Measurements from ENCODE around the gene TBCE. TPM values are rescaled to one million over a fixed set of nuclear protein-coding genes. Genes with fewer than 3 reads are reported as not detected.
"Not testable (repeated sequence)": the region's sequence is repeated elsewhere in the genome, so short reads cannot be mapped to it uniquely, and the experiment has no call there.

Gene TBCE
- total RNA-seq, 3 donors from 2014 or later: 20.4 to 24.7 (median 23.9) TPM

DNA sequence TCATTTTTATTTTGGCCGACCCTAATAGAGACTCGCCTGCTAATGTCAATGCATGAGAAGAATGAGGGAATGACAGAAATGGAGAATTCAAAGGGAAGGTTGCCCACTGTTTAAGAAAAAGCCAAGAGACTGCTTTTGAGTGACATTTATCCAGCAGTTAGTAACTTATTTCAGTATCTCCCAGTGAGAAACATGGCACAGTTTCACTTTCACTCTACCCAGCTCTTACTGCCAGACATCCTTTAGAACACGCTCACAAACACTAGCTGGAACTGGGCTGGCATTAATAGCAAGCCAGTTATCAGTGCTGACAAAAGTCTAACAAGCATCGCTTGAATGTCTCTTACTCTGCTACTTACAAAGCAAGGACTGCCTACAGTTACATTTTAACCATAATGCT is 30.3 kb upstream of the TBCE start:
- ATAC-seq (peak; percentile 85 to 87), DNase-seq (no peak)
- peak overlapping the region; percentile 48 for H3K4me3 Mint-ChIP-seq
- peaks cover 13% of the 10 kb centered on the region for H3K36me3 Mint-ChIP-seq (ENCODE audit: insufficient read depth)
- no peaks in the 10 kb centered on the region for H3K9me3 Mint-ChIP-seq
- H3K4me1 Mint-ChIP-seq (ENCODE audit: low read depth): peaks cover 22% of the 10 kb centered on the region
- H3K27me3 Mint-ChIP-seq (ENCODE audit: low read depth): no peaks in the 10 kb centered on the region

DNA sequence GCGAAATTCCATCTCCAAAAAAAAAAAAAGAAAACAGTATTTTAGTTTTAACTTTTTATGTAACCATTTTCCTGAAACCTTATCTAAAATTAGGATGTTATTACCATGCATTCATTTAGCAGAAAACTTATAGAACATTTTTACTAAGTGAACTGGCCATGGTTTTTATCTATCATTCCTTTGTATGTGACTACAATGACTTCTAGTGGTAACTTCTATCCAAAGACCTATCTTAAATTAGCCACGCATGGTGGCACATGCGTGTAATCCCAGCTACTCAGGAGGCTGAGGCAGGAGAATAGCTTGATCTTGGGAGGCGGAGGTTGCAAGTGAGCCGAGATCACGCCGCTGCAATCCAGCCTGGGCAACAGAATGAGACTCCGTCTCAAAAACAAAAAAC is 27.5 kb upstream of the TBCE start:
- Mint-ChIP-seq H3K4me1 (ENCODE audit: low read depth) (peaks cover 26% of the 10 kb centered on the region), H3K4me3 (no peak overlapping the region), H3K36me3 (ENCODE audit: insufficient read depth) (peaks cover 17% of the 10 kb centered on the region), H3K27me3 (ENCODE audit: low read depth) (no peaks in the 10 kb centered on the region), H3K9me3 (no peaks in the 10 kb centered on the region)
- ATAC-seq (no peak), DNase-seq (no peak)

DNA sequence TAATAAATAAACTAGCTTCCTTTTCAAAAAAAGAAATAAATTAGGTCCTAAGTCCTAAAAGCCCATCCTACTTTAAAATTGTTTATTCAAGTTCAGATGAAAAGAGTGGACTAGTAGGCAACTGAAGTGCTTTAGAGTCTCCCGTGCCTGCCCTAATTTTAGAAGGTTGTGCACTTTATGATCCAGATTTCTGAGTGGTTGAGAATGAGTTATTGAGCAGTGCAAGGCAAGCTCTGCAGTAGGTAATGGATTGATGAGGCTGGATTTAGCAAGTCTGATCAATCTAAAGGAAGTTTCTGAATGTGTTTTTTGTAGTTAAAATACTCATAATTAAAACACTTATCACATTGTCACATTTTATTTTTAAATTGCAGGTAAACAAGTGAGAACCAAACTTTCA is 25.9 kb upstream of the TBCE start:
- H3K4me1 Mint-ChIP-seq (ENCODE audit: low read depth): peaks cover 21% of the 10 kb centered on the region
- no peak overlapping the region for H3K4me3 Mint-ChIP-seq
- no peaks in the 10 kb centered on the region for H3K9me3 Mint-ChIP-seq
- no peaks in the 10 kb centered on the region for H3K27me3 Mint-ChIP-seq (ENCODE audit: low read depth)
- no peak for ATAC-seq
- no peak for DNase-seq
- peaks cover 23% of the 10 kb centered on the region for H3K36me3 Mint-ChIP-seq (ENCODE audit: insufficient read depth)

DNA sequence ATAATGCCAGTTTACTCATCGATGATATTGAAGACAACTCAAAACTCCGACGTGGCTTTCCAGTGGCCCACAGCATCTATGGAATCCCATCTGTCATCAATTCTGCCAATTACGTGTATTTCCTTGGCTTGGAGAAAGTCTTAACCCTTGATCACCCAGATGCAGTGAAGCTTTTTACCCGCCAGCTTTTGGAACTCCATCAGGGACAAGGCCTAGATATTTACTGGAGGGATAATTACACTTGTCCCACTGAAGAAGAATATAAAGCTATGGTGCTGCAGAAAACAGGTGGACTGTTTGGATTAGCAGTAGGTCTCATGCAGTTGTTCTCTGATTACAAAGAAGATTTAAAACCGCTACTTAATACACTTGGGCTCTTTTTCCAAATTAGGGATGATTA is 25.2 kb upstream of the TBCE start:
- H3K9me3 Mint-ChIP-seq: no peaks in the 10 kb centered on the region
- ATAC-seq: no peak

DNA sequence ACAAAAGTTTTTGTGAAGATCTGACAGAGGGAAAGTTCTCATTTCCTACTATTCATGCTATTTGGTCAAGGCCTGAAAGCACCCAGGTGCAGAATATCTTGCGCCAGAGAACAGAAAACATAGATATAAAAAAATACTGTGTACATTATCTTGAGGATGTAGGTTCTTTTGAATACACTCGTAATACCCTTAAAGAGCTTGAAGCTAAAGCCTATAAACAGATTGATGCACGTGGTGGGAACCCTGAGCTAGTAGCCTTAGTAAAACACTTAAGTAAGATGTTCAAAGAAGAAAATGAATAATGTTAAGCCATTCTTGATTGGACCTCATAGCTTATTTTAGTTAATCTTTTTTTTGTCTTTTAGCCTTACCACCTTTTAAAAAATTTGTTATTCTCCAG is 24.8 kb upstream of the TBCE start:
- Mint-ChIP-seq H3K4me1 (ENCODE audit: low read depth) (peaks cover 13% of the 10 kb centered on the region), H3K36me3 (ENCODE audit: insufficient read depth) (peaks cover 22% of the 10 kb centered on the region), H3K27me3 (ENCODE audit: low read depth) (no peaks in the 10 kb centered on the region), H3K9me3 (no peaks in the 10 kb centered on the region), H3K4me3 (no peak overlapping the region)
- DNase-seq (no peak), ATAC-seq (no peak)

More for the DNA sequence above, 25.2 kb upstream of the TBCE start:
- Mint-ChIP-seq H3K36me3 (ENCODE audit: insufficient read depth) (peaks cover 22% of the 10 kb centered on the region), H3K4me3 (no peak overlapping the region), H3K27me3 (ENCODE audit: low read depth) (no peaks in the 10 kb centered on the region), H3K4me1 (ENCODE audit: low read depth) (peaks cover 16% of the 10 kb centered on the region)
- DNase-seq: no peak

DNA sequence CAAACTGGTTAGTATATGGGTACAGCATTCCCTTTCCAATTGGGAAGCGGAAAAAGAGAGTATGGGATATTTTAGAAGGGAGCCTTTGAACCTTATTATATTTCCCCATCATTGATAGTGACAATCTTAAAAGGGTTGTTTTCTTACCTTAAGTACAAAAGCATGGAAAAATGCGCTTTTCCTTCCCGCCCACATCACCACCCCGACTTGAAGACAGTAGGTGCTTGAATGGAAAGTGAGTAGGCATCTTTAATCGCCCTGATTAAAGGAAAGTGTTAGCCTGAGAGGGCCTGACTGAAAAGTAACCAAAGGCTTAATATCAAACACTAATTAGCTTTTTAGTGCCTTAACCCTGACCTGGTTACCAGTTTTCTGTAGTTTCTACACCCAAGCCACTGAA is 23.5 kb upstream of the TBCE start:
- Mint-ChIP-seq H3K4me1 (ENCODE audit: low read depth) (peaks cover 10% of the 10 kb centered on the region), H3K9me3 (no peaks in the 10 kb centered on the region), H3K4me3 (no peak overlapping the region), H3K36me3 (ENCODE audit: insufficient read depth) (peaks cover 22% of the 10 kb centered on the region), H3K27me3 (ENCODE audit: low read depth) (no peaks in the 10 kb centered on the region)
- no peak for ATAC-seq
- DNase-seq: peak; percentile 12

DNA sequence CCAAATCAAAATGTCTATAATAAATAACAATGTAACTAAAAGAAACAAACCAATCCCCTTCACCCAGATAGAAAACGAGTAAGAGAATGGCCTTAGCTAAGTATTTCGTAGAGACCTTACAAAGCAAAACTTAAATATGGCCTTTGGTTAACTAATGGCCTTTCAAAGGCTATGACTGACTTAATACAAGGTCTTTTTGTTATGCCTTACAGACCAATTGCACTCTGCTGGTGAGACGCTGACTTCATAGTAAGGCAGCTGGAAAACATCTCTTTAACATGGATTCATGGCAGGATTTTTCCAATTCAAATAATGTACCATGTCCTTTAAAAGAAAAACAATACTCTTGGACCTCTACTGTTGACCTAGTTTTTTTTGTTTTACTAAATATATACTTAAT is 15.8 kb upstream of the TBCE start:
- no peak for DNase-seq
- Mint-ChIP-seq H3K4me3 (no peak overlapping the region), H3K9me3 (no peaks in the 10 kb centered on the region), H3K4me1 (ENCODE audit: low read depth) (no peaks in the 10 kb centered on the region), H3K27me3 (ENCODE audit: low read depth) (no peaks in the 10 kb centered on the region), H3K36me3 (ENCODE audit: insufficient read depth) (peaks cover 2% of the 10 kb centered on the region)
- ATAC-seq: no peak

DNA sequence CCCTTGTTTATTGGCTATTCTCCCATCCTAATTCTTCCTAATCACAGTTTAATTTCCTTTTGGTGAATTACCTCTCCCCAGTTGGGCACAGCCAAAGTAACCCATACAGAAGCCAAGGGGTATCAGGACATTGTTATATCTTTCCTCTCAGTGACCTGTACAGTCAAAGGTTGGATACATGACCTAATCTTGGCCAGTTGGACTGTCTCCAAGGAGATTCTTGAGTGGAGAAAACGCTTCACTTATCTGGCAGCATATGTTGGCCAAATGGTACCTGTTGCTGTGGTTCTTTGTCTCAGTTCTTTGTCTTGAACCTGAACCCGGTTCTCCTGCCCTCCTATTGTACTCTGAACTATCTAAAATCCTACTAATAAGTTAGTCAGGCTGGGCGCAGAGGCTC is 15.3 kb upstream of the TBCE start:
- no peak for ATAC-seq
- H3K4me1 Mint-ChIP-seq (ENCODE audit: low read depth): no peaks in the 10 kb centered on the region
- no peaks in the 10 kb centered on the region for H3K36me3 Mint-ChIP-seq (ENCODE audit: insufficient read depth)
- no peaks in the 10 kb centered on the region for H3K9me3 Mint-ChIP-seq
- no peak overlapping the region for H3K4me3 Mint-ChIP-seq
- no peaks in the 10 kb centered on the region for H3K27me3 Mint-ChIP-seq (ENCODE audit: low read depth)
- no peak for DNase-seq

DNA sequence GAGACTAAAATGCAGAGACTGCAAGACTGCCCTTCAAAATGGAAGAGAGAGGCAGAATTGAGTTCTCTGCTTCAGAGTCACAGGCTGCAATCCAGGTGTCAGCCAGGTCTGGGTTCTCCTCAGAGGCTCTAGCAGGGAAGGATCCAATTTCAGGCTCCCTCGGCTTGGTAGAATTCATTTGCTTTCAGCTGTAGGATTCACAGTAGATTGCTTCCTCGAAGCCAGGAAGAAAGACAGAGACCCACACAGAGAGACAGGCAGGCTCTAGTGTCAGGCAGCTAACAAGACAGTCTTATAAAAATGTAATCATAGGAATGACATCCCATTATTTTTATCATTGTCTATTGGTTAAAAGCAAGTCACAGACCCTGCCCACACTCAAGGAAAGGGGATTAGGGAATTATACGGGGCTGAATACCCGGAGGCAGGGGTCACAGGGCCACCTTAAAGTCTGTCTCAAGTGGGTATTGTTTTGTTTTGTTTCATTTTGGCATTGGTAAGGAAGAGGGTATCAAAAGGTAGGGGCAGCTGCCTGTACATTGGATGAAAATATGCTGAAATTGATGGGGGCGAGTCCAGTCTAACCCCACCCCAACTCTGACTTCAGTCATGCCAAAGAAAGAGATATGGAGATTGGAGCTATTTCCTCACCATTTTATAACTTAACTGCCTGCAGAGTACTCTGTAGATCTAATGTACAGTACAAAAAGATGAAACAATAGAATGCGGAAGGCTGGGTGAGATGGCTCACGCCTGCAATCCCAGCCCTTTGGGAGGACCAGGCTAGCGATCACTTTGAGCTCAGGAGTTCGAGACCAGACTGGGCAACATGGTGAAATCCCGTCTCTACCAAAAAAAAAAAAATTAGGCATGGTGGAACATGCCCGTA is 9.5 kb upstream of the TBCE start:
- no peak for DNase-seq
- Mint-ChIP-seq H3K27me3 (ENCODE audit: low read depth) (no peaks in the 10 kb centered on the region), H3K36me3 (ENCODE audit: insufficient read depth) (no peaks in the 10 kb centered on the region), H3K4me1 (ENCODE audit: low read depth) (no peaks in the 10 kb centered on the region), H3K9me3 (no peaks in the 10 kb centered on the region), H3K4me3 (no peak overlapping the region)
- ATAC-seq: no peak

DNA sequence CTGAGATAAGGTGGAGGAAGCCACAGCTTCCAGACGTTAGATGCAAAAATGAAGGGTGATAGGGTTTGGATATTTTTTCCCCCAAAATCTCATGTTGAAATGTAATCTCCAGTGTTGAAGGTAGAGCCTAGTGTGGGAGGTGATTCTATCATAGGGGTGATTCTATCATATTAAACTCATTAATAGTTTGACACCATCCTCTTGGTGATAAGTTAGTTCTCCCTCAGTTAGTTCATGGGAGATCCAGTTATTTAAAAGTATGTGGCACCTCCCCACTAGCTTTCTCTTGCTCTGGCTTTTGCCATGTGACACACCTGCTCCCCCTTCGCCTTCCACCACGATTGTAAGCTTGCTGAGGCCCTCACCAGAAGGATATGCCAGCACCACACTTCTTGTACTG is 8.3 kb upstream of the TBCE start:
- DNase-seq: no peak
- Mint-ChIP-seq H3K27me3 (ENCODE audit: low read depth) (no peaks in the 10 kb centered on the region), H3K36me3 (ENCODE audit: insufficient read depth) (no peaks in the 10 kb centered on the region), H3K4me1 (ENCODE audit: low read depth) (no peaks in the 10 kb centered on the region), H3K9me3 (no peaks in the 10 kb centered on the region), H3K4me3 (no peak overlapping the region)
- no peak for ATAC-seq

DNA sequence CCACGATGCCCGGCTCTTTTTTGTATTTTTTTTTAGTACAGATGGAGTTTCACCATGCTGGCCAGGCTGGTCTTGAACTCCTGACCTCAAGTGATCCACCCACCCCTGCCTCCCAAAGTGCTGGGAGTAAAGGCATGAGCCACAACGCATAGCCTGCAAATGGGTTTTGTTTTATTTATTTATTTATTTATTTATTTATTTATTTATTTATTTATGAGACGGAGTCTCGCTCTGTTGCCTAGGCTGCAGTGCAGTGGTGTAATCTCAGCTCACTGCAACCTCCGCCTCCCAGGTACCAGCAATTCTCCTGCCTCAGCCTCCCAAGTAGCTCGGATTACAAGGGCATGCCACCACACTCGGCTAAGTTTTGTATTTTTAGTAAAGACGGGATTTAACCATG is 3.0 kb upstream of the TBCE start:
- H3K27me3 Mint-ChIP-seq (ENCODE audit: low read depth); H3K36me3 Mint-ChIP-seq (ENCODE audit: insufficient read depth); ATAC-seq; H3K4me3 Mint-ChIP-seq; H3K9me3 Mint-ChIP-seq; DNase-seq: not testable (repeated sequence)
- H3K4me1 Mint-ChIP-seq (ENCODE audit: low read depth): peaks cover 29% of the 10 kb centered on the region

DNA sequence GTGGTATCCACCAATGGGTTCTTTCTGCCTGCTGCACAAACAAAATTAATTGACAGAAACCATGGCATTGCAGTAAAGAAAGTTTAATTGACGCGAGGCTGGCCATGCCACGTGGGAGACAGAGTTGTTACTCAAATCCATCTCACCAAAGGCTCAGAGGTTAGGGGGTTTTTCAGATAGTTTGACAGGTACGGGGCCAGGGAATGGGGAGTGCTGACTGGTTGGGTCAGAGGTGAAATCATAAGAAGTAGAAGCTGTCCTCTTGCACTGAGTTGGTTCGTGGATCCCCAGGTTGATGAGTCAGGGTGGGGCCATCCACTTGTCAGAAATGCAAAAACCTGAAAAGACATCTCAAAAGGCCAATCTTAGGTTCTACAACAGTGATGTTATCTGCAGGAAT is 941 bp upstream of the TBCE start:
- H3K36me3 Mint-ChIP-seq (ENCODE audit: insufficient read depth): peaks cover 2% of the 10 kb centered on the region
- peak overlapping the region; percentile 98 for H3K4me3 Mint-ChIP-seq
- peak; percentile 49 to 55 for ATAC-seq
- no peak for DNase-seq
- no peaks in the 10 kb centered on the region for H3K9me3 Mint-ChIP-seq
- H3K4me1 Mint-ChIP-seq (ENCODE audit: low read depth): peaks cover 32% of the 10 kb centered on the region
- no peaks in the 10 kb centered on the region for H3K27me3 Mint-ChIP-seq (ENCODE audit: low read depth)

DNA sequence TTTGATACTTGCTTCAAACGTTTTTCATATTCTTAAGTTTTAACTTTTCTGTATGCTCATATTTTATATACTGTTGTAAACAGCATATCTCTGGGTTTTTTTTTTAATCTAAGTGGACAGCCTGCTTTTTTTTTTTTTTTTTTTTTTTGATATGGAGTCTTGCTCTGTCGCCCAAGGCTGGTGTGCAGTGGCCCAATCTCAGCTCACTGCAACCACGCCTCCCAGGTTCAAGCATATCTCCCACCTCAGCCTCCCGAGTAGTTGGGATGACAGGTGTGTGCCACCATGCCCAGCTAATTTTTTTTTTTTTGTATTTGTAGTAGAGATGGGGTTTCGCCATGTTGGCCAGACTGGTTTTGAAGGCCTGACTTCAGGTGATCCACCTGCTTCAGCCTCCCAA is 1.2 kb downstream of the TBCE start:
- Mint-ChIP-seq H3K4me3 (peak overlapping the region; percentile 98), H3K27me3 (ENCODE audit: low read depth) (no peaks in the 10 kb centered on the region), H3K4me1 (ENCODE audit: low read depth) (peaks cover 32% of the 10 kb centered on the region), H3K36me3 (ENCODE audit: insufficient read depth) (peaks cover 2% of the 10 kb centered on the region), H3K9me3 (no peaks in the 10 kb centered on the region)
- DNase-seq: no peak
- ATAC-seq: no peak

DNA sequence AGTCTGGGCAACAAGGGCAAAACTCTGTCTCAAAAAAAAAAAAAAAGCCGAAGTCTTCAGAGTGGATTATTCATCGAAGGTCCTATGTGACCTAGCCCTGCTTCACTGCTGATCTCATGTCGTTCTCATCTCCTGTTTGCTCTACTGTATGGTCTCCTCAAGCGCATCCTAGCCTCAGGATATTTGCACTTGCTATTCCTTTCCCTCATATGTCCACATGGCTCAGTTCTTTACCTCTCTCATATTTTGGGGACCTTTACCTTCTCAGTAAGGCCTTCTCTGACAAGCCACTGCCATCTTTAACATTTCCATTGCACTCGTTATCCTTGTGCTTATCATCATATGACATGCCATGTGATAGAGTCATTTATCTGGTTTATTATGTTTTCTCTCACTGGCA is 2.6 kb downstream of the TBCE start:
- ATAC-seq (no peak), DNase-seq (no peak)
- Mint-ChIP-seq H3K4me3 (peak overlapping the region; percentile 12), H3K27me3 (ENCODE audit: low read depth) (no peaks in the 10 kb centered on the region), H3K36me3 (ENCODE audit: insufficient read depth) (peaks cover 2% of the 10 kb centered on the region), H3K4me1 (ENCODE audit: low read depth) (peaks cover 34% of the 10 kb centered on the region), H3K9me3 (no peaks in the 10 kb centered on the region)

DNA sequence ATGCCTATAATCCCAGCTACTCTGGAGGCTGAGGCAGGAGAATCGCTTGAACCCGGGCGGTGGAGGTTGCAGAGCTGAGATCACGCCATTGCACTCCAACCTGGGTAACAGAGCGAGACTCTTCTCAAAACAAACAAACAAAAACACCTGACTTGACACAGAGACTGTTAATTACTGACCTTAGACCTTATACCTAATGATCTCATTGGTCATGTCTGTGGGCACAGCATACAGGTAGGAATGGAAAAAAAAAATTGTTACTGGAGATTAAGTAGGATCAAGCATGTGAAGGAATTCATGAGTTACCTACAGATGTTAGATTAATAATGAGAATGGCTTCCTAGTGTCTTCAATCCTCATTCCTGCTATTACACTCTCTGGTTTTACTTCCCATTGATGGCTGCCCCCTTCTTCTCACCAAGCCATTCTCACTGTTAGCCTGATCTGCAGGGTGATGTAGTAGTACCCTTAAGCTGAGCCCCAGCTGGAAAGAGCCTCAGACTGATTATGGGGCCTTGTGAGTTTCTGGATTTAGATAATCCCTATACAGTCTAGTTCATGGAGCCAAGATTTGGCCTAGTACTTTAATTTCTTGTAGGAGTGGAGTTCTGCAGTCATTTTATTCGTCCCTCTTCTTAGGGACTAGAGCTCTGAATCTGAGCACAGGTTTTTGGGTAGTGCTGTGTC is 8.8 kb downstream of the TBCE start:
- Mint-ChIP-seq H3K4me3 (no peak overlapping the region), H3K36me3 (ENCODE audit: insufficient read depth) (peaks cover 4% of the 10 kb centered on the region), H3K9me3 (no peaks in the 10 kb centered on the region), H3K4me1 (ENCODE audit: low read depth) (peaks cover 2% of the 10 kb centered on the region), H3K27me3 (ENCODE audit: low read depth) (no peaks in the 10 kb centered on the region)
- ATAC-seq (no peak), DNase-seq (no peak)
